GM21515 (cell line): ENCODE data around the gene TOMM40.
"Not testable (repeated sequence)": the region's sequence is repeated elsewhere in the genome, so short reads cannot be mapped to it uniquely, and the experiment has no call there.

Source experiments
- ATAC-seq: cut with Tn5 transposase; IDR thresholded peaks from one replicate; pipeline ENCODE4 v1.9.1; 2021; ENCODE audit not compliant: unreplicated experiment

Gene TOMM40

GRCh38 chr19:44869733-44870470 lies 21.2 kb upstream of the TOMM40 start:
- no peak for ATAC-seq

- ATAC-seq, result no peak
Measured at GRCh38 chr19:44871809-44872208, 19.2 kb upstream of the TOMM40 start.

- no peak for ATAC-seq
Measured at GRCh38 chr19:44872661-44873060, 18.4 kb upstream of the TOMM40 start.

GRCh38 chr19:44874317-44874716 lies 16.7 kb upstream of the TOMM40 start:
- ATAC-seq, result no peak

GRCh38 chr19:44875666-44876451 lies 15.2 kb upstream of the TOMM40 start:
- ATAC-seq, result no peak

- no peak for ATAC-seq
Measured at GRCh38 chr19:44876930-44877535, 14.0 kb upstream of the TOMM40 start.

- ATAC-seq, result no peak
Measured at GRCh38 chr19:44878120-44878865, 12.8 kb upstream of the TOMM40 start.

GRCh38 chr19:44879309-44880065 lies 11.6 kb upstream of the TOMM40 start:
- no peak for ATAC-seq

GRCh38 chr19:44882063-44882462 lies 9.0 kb upstream of the TOMM40 start:
- ATAC-seq, result no peak

- ATAC-seq, result not testable (repeated sequence)
Measured at GRCh38 chr19:44882619-44883397, 8.2 kb upstream of the TOMM40 start.

GRCh38 chr19:44883922-44884321 lies 7.1 kb upstream of the TOMM40 start:
- ATAC-seq, result no peak

- no peak for ATAC-seq
Measured at GRCh38 chr19:44884566-44884965, 6.5 kb upstream of the TOMM40 start.

- ATAC-seq, result no peak
Measured at GRCh38 chr19:44886141-44886540, 4.9 kb upstream of the TOMM40 start.

- no peak for ATAC-seq
Measured at GRCh38 chr19:44887648-44888047, 3.4 kb upstream of the TOMM40 start.

- not testable (repeated sequence) for ATAC-seq
Measured at GRCh38 chr19:44888335-44888734, 2.7 kb upstream of the TOMM40 start.

GRCh38 chr19:44889830-44890365 lies 1.2 kb upstream of the TOMM40 start:
- ATAC-seq, result no peak

GRCh38 chr19:44890366-44891015 lies 563 bp upstream of the TOMM40 start:
- ATAC-seq, result peak; percentile 79

GRCh38 chr19:44892932-44893331 lies 1.9 kb downstream of the TOMM40 start:
- ATAC-seq, result no peak
